GM21717 (cell line): ENCODE measurements around the gene C3orf52.

Experiments
- ATAC-seq: cut with Tn5 transposase; IDR thresholded peaks from one replicate; pipeline ENCODE4 v1.9.1; 2021; ENCODE audit warnings: mild to moderate bottlenecking, moderate library complexity; ENCODE audit not compliant: unreplicated experiment

Gene C3orf52

DNA sequence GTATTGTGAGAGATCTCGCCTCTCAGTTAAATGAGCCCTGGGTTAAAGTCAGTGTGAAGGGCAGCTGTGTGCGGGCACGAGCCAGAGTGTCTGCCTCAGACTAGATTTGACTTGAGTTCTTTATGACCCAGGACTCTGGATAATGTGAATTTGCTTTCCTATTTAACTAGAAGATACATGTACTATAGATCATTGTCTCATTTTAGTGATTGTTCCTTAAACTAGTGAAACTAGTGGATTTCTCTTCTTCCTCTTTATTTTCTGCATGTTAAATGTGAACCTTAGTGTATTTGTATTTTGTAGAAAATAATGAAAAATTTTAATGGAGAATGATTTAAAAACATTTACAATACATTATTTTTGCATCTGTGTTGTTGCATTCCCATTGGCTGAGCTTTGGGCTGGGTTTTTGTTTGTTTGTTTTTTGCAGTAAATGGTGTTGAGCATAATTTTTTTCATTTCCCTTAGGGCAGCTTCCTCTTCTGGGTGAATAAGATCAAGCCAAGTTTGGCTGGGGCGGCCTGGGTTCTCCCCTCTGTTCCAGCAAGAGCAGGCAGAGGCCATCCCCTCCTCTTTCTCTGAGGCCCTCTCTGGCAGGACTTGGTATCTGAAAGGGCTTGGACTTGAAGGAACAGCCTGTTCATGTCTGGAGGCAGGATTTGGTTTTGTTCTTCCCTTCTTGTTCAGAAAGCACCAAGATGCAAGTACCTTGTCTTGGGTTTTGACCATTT lies 31.8 kb downstream of the C3orf52 start:
- no peak for ATAC-seq

DNA sequence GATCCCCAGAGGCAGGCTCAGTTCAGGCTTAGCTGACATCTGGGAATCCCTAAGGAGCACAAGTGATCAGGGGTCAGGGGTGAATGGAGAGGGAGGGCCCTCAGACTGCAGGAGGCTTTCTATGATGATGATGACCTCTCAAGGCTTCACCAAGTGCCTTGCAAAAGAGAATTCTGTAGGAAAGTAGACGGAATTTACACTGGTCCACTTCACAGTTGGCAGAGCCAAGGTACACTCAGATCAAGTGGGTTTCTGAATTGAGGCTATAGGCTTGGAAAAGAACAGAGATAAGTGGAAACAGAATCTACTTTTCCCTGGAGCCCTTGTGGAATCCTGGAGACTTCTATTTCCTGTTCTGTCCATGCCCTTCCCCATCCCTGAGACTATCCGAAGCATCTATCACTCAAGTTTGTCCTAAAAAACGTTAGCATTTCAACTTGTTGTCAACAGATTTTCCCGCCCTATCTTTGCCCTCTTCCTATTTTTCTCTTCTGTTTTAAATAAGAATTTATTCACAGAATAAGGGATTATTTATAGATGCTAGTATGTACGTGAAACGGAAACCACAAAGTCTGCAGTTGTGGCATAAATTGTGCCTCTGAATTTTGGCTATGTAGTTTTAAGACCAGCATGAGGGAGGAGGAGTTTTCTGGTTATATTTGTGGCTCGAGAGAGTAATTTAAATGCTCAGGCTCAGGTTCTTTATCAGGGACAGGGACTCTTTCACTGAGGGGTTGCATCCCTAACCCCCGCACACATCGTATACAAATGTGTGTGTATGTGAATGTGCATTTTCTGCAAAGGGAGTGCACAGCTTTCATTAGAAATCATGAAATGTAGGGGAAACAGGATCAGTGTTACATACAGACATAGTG lies 34.0 kb downstream of the C3orf52 start:
- ATAC-seq, result no peak

DNA sequence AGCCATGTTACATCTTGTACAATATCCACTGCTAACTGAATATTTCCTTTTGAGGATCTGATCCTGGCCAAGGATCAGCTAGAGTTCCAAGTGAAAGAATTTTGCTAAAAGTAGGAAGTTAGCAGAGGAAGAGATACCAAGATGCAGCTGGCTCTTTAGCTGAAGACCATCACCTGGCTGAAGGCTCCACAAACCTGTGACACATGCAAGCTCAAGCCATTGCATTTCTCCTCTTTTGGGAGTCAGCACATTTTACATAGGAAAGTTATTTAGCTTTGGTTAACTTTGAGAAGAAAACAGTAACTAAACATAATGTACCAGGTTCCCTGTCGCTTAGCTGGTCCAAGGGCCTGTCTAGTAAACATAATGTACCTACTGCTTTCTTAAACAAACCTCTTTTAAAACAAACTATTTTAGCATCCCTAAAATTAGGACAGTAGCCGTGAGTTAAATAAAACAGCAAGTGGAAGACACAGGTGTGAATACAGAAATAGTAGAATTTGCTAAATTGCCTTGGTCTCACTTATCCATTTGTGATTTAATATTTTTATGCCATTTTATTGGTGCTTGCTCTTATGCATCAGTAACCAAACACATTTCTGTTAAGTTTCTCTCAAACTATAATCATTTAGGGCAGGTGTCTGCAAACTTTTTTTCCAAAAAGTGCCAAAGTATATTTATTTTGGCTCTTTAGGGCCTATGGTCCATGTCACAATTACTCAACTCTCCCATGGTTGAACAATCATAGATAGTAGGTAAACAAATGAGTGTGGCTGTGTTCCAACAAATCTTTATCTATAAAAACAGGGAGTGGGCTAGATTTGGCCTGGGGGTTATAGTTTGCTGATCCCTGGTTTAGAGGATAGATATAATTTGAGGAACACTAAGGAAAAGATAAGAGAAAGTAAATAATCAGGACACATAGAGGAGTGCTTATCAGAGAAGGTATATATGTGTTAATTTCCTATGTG lies 35.7 kb downstream of the C3orf52 start:
- ATAC-seq, result no peak

DNA sequence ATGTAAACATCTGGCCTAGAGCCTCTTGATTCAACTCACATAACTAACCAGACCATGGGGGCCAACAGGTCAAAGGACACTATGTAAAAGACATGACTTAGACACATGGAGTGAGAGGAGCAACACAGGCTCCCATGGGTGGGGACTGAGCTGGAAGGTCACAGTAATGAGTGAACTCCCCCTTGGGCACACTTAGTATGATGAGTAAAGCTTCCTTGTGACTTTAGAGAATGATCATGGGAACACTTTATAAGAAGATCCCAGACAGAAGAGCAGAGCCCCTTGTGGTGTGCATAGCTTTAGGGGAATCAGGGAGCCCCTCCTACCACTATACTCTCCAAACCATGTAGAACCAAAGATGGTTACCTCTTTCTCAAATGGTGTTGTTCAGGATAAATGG lies 36.7 kb downstream of the C3orf52 start:
- no peak for ATAC-seq

DNA sequence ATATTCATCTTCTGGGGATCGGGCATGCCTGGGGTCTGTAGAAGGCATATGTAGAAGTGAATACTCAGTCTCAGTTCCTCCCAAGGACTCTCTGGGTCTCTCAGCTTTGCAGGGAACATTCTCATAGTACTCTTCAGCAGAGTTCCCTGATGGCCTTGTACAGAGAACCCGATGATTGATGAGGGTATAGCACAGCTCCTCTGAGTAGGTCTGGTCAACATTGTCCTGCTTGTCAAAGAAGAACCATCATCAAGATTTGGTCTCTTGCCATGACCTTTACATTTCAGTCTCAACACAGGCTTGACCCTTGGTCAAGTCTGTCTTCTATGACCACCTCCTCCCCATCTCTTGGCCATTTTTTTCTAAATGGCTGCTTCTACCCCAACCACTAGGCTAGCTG lies 37.4 kb downstream of the C3orf52 start:
- no peak for ATAC-seq

DNA sequence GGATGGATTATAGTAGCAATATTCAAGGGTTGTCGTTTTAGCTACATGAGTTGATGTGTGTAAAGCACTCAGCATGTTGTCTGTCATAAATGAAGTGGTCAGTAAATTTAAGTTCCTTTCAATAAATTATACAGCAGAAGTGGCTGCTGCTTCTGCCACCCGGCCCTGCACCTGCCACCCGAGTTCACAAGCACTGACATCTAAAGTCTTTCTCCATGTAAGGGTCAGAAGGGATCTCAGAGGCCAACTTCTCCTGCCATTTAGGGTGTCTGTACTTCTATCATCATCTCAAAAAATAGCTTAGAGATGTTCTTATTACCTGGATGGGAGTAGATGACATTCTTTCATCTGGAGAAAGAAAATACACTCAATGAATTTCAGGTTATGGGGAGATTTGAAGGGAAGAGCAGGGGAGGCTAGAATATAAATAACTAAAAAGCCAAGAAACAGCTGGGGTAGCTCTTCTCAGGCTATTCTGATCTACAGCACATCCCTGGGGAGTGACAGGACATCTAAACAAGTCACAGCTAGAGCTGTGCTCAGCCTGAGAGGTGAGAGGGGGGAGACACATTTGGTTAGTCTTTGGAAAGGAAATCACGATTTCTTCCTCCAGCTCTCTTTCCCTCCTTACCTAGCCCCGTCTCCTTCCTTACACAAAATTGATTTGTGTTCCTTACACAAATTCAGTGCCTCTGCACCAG lies 38.9 kb downstream of the C3orf52 start:
- ATAC-seq, result no peak

DNA sequence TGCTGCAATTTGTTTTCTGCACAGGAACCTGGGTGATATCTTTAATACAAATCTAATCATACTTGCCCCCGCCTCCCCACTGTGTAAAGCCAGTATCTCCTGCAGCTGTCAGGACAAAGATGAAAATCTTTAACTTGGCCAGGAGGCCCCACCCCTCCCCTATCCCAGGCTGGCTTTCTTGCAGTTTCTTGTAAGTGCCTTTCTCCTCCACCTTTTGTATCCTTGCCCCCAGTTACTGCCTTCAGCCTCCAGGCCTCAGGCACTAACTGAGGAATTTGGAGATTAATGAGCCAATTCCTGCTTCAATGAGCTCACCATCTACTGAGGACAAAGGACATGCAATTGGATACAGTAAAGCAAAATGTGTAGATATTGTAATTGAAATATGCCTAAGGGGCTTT lies 40.3 kb downstream of the C3orf52 start:
- no peak for ATAC-seq

DNA sequence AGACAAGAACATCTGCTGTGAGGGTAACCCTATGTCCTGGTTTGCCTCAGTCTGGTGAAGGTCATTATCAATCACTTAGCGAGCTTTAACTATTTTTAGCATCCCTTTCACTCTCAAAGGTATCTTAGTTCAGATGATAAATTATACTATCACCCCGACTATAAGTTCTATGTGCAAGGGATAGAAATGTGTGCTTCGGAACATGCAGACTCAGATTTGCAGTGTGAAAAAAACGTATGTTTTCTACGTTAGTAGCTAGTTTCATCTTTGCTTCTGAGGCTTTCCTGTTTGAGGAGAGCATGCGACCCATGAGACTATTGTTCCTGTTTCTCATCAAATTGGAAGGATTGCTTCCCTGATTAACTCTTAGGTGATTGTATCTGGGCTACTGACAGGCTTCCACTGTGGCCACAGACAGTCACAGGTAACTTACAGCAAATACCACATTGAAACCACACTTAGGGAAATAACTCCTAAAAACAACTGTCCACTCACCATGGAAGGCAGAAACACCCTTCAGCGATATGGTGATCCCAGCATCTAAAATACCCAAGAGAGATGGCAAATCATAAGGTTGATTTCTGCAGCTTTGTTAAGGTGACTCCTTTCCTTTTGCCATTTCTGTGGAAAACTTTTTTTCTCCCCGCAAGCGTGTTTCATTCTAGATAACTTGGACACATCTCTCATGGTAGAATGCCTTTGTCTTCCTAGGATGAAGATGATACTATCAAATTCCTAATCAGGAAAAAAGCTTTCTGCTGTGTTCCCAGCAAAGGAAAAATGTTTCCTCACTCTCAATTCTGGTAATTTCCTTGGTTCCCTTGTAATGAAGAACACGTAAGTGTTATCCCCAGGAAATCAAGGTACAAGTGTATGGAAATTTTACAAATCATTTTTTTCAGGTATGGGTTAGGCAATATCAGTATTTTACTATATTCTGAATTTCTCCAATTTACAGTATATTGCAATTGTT lies 41.6 kb downstream of the C3orf52 start:
- ATAC-seq, result no peak

DNA sequence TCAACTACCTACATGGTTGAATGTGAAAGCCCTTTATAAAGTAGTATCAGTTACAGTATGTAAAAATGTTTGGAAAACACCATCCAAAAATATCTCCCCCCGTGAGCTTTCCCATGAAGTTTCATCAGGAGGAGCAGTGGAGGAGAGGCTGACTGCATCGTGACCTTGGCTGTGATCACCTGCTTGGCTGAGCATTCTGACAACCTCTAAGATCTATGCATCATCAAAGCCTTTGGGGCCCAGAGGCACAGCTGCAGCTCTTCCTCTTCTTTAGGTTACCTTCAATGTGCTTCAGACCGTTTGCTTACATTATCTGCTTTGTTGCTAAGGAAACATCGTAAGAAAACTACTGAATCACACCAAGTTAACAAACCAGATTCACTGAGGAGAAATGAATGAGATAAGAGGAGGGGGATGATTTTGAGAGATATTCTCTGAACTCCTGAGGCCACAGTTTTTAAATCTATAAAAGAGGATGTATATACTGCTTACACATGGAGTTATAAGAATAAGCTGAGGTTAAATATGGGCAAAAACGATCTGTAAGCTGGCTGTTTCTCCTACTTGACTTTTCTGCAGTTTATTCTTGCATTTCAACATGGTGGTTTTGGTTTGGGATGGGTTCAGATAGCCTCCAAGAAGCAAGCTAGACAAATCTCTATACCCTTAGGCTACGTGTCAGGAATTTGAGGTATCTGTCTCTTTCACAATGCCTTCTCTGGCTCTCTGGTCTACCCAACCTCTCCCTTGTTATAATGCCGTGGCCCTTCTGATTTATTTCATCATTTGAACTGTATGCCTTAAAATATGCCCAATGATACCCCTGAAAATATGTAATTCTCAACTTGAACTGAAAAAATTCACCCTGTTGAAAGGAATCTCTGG lies 42.9 kb downstream of the C3orf52 start:
- ATAC-seq, result peak; percentile 45

DNA sequence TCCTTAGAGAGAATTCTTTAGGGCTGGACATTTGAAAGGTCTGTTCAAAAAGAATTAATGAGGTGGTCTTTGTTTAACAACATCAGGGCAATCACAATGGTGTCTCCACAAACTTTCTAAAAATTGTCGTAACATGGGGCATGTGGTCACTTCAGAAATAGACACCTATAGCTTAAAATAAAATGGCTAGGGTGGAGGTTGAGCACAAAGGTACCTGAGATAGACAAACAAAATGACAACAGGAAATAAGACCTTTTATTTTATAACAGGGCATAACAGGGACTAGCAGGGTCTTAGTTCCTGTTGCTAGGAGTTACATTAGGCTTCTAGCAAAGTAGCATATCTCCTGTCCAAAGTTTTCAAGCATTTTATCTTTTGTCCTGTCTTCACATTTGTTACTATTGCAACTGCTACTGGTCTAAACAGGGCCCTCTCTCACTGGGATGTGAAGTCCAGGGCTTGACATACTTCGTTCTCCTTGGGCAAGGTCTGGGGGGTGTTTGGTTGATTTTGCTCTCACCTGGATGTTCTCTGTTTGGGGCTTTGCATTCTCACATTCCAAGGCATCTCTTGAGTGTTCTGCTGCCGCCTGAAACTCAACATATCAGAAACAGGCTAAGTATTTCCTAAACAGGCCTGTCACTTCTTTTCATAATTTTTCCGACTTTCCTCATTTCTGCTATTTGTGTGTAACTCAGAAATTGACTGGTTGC lies 43.9 kb downstream of the C3orf52 start:
- ATAC-seq, result no peak

DNA sequence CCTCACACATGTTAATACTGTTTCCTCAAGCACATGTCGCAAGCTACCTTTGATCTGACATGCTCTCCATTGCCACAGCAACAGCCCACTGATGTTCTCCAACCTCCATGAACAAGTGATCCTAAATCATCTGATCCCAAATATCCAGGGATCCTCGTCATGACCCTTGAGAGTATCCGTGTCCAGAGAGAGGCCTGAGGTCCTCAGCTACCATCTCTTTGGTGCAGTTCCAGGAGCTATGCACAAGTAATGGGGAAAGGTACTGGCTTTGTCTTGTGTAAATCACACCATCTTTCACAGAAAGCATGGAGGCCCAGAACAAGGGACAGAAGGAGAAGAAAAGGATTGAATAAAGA lies 44.4 kb downstream of the C3orf52 start:
- ATAC-seq, result no peak

DNA sequence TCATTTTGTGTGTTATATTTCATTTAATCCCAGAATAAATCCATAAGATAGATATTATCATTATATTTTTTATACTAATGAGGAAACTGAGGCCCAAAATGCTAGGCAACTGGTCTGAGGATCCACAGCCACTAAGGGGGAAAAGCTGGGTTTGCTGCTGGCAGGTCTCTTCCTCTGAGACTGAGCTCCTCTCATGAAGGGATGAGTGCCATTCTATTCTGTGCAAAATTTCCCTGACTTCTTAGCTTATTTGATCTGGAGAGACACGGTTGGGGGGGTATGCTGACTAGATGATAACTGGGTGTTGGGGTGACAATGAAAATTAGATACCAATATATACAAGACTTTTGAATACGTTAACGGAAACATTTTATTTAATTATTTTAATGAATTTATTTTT lies 44.9 kb downstream of the C3orf52 start:
- no peak for ATAC-seq

DNA sequence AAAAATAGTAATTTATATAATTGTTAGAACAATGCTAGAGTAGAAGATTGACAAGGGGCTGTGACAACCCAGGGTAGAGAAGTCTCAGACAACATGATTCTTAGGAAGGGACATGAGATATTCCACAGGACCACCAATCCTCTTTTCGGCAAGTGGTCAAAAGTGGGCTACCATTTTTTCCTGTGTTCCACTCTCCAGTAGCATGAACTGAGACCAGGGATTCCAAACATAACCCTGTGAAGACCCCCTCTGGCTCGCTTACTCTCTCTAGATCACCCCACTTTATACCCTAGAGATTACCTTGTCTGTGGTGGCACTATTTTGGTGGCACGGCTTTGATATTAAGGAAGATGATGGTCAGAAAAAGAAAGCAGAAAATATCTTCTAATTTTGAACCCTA lies 45.9 kb downstream of the C3orf52 start:
- no peak for ATAC-seq

DNA sequence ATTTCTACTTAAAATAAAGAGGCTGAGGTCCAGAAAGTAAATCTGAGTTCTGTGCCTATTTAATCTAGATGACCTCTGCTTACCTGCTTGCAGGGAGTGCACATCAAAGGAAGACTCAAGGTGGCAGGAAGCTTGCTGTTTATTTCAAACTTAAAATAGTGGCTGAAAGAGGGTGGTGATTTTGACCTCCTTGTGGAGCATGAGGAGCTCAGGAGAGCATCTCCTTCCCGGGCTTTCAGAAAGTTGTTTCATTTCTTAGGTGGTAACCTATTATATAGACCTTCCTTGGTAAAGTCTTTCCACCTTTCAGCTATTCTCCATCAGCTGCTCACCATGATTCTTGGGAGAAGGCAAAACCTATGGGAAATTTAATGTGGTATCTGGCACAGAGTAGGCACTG lies 46.4 kb downstream of the C3orf52 start:
- peak; percentile 0 for ATAC-seq

DNA sequence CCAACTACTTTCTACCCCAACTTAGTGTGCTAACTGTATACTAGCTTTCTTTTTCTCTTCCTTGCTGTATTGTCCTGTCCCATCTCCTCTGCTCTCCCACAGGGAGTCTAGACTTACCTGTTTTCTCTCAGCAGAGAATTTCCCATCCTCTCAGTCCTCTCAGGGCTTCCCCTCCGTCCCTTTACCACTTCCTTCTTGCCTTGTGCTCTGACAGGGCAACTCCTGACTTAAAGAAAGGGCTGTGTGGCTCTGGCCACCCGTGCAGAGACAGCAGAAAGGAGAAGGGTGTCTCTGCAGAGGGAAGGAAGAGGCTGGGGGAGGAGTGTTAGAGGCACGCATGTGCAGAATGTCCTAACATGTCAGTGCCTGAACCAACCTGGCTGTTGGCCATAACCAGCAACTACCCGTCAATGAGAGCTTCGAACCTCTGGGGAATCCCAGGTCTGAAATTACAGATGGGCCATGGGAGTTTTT lies 46.8 kb downstream of the C3orf52 start, which contains the start of gene GCSAM:
Gene GCSAM, minus strand, starts transcription at position 274 of the 474 bp plus-strand sequence. Its CDS starts 128 bp downstream, at position 146.
- peak; percentile 80 for ATAC-seq

DNA sequence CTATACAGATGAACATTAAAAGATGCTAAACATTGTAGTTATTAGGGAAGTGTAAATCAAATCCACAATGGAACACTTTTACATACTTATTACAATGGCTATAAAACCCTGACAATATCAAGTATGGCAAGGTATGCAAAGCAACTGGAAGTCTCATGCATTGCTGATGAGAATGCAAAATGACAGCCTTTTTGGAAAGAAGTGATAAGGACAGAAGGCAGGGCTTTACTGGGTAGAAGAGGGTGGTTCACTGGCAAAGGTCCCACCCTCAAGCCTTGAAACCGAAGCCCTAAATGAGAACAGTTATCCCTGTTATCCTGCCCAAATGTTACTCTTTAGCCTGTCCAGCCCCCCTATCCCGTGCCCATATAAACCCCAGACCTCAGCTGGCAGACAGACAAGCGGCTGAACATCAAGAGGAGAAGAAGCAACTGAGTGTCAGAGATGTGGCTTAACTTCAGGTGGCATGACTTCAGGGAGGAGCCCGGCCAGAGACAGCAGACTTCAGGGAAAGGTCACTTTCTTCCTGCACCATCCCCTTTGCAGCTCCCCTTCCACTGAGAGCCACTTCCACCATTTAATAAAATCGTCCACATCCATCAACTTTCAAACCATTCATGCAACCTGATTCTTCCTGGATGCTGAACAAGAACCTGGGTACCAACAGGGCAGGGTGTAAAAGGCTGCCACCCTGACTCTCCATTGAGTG lies 47.6 kb downstream of the C3orf52 start:
- ATAC-seq, result no peak
